NCI-H526 treated with DMSO at 0.1 percent for 48 hours (cell line): ENCODE measurements around the gene CLRN1.

Experiments
- DNase-seq: peaks from one replicate; lab custom pipeline; 2025; lab: John Stamatoyannopoulos, UW

CLRN1 gene

DNA sequence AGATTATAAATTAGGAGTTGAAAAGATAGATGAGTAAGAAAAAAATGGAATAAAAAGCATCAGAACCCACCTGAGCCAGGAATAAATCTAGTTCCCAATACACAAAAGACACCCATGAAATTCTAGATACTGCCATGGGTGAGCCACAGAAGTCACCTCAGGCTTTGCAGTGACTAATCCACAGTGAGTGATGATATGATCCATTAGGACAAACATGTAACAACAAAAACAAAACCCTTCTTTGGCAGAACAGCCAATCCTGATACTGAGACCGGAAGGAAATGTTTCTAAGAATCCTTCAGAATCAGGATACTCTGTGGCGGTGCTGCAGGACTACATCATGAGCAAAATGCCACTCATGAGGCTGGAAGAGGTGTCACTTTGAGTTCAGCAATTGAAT is 52.3 kb downstream of the CLRN1 start:
- no peak for DNase-seq

DNA sequence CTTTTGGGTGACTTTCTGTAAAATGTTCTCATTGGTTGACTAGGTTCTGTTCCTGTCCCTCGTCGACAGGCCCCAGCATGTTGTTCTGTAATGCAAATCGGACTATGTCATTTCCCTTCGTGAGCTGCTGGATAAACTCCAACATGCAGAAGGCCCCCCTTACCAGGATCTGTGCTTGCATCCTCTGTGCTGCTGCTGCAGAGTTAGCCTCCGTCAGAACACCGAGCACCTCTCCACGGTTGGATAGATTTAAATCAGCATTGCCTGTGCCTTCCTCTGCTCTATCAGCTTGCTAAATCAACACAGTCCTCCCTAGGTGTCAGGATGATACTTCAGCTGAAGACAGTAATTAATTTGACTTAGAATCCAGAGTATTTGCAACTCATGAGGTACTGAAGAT is 54.6 kb downstream of the CLRN1 start:
- peak; percentile 36 for DNase-seq

DNA sequence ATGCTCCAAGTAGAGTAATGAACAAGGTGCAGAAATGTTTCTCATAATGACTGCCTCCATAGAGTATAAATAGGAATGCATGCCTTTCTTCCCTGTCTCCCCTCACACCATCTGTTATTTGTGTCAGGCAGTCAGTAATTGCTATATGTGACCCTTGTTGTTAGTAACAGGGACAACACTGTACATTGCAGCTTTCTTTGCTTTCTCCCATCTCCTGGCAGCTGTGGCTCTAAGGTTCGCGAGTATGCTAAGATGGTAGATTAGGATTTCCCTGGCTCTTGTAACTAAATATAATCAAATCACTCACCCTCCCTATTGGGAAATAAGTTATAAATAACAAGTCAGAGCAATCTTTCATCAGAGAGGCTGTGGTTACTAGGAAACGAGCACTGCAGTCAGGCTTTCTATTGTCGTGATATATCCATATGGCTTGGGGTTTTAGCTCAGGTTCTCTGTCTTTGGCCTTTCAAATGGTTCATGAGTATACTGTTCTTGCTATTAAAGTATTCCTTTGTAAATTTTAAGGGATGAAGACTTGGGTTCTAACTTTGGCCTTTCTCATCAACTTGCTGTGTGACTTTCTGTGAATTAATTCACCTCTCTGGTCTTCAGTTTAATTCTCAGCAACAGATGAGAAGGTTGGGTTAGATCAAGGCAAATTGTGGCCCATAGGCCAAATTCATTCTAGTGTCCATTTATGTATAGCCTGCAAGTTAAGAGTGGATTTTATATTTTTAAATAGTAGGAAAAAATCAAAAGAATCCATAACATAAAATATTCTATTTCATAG is 59.2 kb downstream of the CLRN1 start:
- no peak for DNase-seq

DNA sequence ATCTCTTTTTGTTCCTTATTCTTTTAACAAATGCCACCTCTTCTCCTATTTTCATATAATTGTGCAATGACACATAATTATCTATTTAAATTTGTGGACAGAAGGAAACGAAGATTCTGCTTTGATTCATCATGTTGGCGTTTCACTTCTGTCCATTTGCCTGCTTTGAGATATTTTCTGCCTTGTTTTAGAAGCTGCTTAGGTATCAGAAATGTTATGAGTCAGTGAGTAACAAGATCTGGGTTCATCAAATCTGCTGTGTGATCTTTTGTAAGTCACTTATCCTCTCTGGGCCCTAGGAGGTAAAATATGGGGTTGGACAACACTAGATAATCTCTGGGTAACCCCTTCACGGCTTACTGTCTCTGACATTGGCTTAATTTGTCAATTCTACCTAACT is 60.0 kb downstream of the CLRN1 start:
- no peak for DNase-seq

DNA sequence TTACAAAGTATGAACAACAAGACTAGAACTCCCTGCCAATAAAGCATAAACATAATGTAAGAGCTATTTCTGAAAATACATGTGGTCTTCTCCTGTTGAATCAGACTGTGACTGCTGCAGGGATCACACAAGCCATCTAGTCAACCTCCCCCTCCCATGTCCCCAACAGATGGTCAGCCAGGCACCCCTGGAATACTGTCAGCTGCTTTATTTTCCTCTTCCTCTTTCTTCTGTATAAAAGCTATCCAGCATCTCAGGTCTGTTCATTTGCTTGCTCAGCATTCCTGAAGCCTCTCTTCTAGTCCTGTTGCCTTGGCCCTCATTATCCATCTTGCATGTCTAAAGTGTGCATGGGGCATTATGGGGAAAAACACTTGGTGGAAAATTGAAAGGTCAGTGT is 60.8 kb downstream of the CLRN1 start:
- no peak for DNase-seq

DNA sequence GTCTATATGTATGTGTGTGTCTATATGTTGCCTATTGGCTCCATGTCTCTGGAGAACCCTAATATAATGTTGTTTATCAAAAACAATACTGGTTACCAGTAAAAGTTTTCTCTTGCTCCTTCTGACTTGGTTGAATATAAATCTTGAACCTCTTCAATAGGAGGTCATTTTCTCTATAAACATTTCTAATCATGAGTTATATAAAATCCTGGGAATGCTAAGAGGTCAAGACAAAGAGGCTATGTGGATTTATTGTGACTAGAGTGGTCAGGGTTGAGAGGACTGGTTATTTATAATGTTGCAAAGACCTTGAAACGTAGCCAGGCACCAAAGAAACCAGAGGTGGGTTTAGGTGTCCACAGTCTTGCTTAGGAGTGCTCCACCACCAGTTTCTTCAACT is 66.1 kb downstream of the CLRN1 start:
- DNase-seq, result no peak

DNA sequence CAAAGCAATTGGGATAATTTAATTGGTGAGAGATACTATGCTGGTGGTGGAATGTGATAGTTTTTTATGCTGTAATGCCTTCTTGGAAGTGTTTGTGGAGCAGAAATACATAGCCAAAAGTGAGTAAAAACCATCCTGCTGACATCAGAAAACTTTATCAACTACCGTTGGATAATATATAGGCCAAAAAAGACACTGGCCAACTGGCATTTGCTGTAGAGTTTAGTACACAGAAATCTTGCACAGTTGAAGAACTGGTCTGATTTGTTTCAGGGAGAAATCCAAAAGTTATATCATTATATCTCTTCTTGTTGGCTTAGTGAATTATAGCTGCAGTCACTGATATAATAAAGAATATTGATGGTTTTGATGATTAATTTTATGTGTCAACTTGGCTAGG is 66.8 kb downstream of the CLRN1 start:
- no peak for DNase-seq

- DNase-seq, result no peak
These were observed 67.2 kb downstream of the CLRN1 start, which contains the start of gene MINDY4B for GRCh38 chr3:150905339-150905738. TSS of gene MINDY4B (minus strand) at chr3:150905439. CDS start at chr3:150905439, 0 bp downstream.

DNA sequence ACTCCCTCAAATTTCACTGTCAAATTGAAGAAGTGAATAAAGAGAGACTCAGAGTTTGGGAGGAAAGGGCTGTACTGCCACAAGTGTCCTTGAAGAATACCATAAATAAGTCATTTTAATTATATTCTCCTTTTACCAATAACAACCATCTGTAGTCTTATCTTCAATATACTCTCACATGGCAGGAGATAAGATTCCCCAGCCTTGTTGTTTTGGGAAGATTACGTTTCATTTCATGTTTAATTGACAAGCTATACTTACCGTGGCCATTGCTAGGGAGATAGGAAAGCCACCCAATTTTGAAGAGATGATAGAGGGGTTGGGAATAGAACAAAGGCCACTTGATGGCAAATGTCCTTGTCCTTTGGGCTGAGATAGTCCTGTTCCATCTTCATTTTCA is 69.5 kb downstream of the CLRN1 start:
- DNase-seq, result no peak

- DNase-seq, result no peak
These were observed 70.7 kb downstream of the CLRN1 start for GRCh38 chr3:150901793-150902192.

DNA sequence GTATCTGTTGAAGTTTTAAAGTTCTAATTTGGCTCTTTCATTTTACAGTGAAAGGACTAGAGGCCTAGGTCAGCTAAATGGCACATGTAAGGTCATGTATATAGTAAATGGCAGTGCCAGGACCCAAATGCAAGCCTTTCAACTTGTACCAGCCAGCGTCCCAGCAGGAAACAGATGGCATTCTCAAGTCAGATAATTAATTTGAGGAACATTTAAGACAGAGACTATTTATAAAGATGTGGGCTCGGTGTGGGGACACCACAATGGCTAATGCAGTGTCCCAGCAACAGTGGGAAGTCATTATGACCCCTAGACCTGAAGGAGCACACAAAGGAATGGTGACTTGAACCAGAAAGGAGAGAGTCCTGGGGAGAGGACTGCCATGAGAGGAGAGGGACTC is 73.4 kb downstream of the CLRN1 start:
- no peak for DNase-seq

DNA sequence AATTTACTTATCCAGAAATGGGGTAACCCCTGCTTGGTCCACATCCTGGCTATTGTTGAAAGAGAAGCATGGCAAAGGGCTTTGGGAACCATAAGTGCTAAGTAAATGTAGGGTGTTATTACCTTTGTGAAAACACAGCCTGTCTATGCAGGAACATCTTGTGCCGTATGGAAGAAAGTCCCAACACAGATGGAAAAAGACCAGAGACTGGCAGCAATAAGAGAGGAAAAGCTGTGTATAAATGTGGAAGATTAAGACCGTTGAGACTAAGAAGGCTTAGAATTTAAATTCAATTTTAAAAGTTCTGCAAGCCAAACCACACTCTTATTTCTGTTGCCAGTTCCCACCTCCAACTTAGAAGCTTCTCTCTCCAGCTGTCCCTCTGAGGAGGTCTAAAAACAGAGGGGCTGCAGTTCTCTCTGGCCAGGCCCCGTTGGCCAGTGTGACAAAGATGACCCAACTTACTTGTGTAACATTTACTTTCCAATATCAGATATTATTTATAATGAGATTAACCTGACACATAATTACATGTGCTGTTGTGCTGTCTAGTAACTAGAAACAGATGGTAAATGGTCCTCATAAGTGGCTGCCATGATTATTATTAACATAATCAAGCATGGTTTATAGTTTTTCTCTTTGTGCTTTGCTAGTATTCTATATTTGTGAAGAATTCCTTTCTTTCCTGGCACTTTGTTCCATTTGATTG is 74.3 kb downstream of the CLRN1 start:
- DNase-seq, result no peak

DNA sequence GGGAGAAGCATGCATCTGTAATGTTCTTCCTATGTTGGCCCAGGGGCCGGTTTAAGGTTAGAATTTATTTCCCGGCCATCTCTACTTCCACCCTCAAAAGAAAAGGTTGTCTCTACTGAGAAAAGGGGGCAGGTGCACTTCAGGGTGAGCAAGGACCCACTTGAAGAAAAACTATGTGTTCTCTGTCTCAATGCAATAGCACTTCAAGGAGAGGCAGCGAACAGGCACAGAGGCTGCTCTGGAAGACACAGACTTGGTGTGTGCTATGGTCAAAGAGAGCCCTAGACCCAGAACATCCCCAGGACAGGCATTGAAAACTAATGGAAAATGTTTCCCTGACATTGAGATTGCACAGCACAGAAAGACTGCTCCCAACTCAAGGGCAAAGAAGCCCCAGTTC is 74.9 kb downstream of the CLRN1 start:
- DNase-seq, result no peak

- DNase-seq, result no peak
These were observed 81.7 kb downstream of the CLRN1 start for GRCh38 chr3:150890831-150891230.

DNA sequence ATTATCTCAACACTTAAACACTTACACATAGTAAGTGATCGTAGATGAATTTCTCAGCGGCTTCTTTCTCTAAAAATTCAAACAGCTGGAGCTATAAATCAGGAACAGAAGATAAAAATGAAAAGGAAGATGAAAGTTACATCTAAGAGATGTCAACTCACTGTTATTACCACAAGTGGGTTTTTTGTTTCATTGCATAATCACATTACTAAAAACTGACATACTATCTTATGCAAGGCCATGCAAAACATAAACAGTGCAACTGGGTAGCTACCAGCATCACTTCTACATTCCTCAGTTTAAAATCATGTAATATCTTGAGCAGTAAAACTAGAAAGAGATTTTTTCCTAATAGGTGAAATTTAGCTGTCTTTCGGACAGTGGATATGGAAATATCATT is 82.2 kb downstream of the CLRN1 start:
- no peak for DNase-seq

DNA sequence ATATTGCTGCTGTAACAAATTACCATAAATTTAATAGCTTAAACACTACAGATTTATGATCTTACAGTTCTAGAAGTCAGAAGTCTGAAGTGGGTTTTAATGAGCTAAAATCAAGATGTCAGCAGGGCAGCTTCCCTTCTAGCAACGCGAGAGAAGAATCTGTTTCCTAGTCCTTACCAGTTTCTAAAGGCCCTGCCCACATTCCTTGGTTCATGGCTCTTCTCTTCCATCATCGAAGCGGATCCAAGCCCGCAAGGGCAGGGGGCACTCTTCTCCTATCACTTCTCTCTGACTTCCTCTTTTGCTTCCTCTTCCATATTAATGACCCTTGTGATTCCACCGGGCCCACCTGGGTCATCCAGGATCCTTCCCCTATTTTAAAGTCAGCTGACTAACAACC is 83.4 kb downstream of the CLRN1 start:
- DNase-seq, result no peak

DNA sequence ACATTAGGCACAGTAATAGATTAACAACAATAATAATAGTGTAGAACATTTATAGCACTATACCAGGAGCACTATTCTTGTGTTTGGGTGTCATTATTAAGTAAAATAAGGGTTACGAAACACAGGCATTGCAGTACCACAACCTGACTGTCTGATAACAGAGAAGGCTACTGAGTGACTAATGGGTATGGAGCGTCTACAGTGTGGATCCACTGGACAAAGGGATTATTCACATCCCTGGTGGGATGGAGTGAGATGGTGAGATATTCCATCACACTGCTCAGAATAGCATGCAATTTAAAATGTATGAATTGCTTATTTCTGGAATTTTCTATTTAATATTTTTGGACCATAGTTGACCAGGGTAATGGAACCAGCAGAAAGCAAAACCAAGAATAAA is 85.5 kb downstream of the CLRN1 start:
- DNase-seq, result no peak

- DNase-seq, result no peak
These were observed 87.0 kb downstream of the CLRN1 start for GRCh38 chr3:150885535-150885934.

- no peak for DNase-seq
These were observed 93.4 kb downstream of the CLRN1 start for GRCh38 chr3:150878996-150879575.

DNA sequence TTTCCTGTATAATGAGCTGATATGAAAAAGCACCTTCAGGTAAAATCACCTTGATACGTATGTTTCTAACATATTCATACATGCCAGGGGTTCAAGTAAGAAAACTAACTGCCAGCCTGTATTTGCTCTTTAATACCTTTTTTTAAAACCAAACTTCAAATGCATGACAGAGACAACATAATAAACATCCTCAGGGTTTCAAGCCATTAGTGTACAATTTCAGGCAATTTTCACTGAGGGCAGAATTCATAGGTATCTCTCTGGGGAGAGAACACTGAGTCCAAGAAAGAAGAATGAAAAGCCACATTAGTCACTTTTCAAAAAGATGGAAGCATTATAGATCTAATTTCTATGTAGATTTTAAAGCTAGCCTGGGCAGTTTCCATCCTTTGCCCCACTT is 94.2 kb downstream of the CLRN1 start:
- DNase-seq, result no peak

GRCh38 chr3:150877303-150877702 is 95.2 kb downstream of the CLRN1 start:
- DNase-seq, result no peak

- DNase-seq, result no peak
These were observed 95.8 kb downstream of the CLRN1 start for GRCh38 chr3:150876611-150877265.
